Measurements from ENCODE around the gene KCNIP4. TPM values are rescaled to one million over a fixed set of nuclear protein-coding genes. Genes with fewer than 3 reads are reported as not detected.

Gene KCNIP4
- total RNA-seq, 1 donor from 2014 or later: not detected

- H3K27me3 Mint-ChIP-seq: no peaks in the 10 kb centered on the region
- POLR2A ChIA-PET: no interaction called here
- no peaks in the 10 kb centered on the region for H3K4me1 Mint-ChIP-seq
- DNase-seq (no peak), ATAC-seq (ENCODE audit: low read depth) (no peak)
- no peak overlapping the region for H3K27ac Mint-ChIP-seq
- H3K36me3 Mint-ChIP-seq (ENCODE audit: low read depth): no peaks in the 10 kb centered on the region
- H3K9me3 Mint-ChIP-seq: no peaks in the 10 kb centered on the region
- no peak overlapping the region for H3K4me3 Mint-ChIP-seq
- TF ChIP-seq CTCF (IDR thresholded peaks at IDR 0.05): no peak
- CTCF ChIA-PET: no interaction called here
- intact Hi-C loops (cut with micrococcal nuclease): no loop called here
Observed at GRCh38 chr4:20844311-20844710, 1104.3 kb downstream of the KCNIP4 start.

GRCh38 chr4:20840648-20841190, 1107.9 kb downstream of the KCNIP4 start:
- TF ChIP-seq CTCF (IDR thresholded peaks at IDR 0.05): no peak
- POLR2A ChIA-PET: no interaction called here
- Mint-ChIP-seq H3K4me3 (no peak overlapping the region), H3K27ac (no peak overlapping the region), H3K27me3 (no peaks in the 10 kb centered on the region), H3K36me3 (ENCODE audit: low read depth) (no peaks in the 10 kb centered on the region), H3K4me1 (no peaks in the 10 kb centered on the region), H3K9me3 (peaks cover 5% of the 10 kb centered on the region)
- intact Hi-C loops (cut with micrococcal nuclease): no loop called here
- ATAC-seq (ENCODE audit: low read depth): no peak
- no peak for DNase-seq
- CTCF ChIA-PET: no interaction called here

DNA sequence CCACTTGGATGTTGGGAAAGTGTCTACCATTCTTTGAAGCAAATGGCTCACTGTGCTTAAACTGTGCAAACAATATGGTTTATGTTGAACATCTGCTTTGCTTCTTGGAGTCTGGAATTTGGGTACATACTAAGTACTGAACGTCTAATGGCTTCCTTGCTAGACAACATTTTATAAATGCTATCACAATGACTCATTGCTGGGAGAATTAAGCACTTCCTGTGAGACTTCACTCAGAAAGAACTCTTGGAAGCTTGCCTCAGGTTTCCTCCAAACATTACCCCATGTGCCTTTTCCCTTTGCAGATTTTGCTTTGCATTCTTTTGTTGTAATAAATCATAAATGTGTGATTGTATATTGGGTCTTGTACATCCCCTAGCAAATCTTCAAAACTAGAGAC, 1108.6 kb downstream of the KCNIP4 start:
- Mint-ChIP-seq H3K27me3 (no peaks in the 10 kb centered on the region), H3K4me3 (no peak overlapping the region), H3K36me3 (ENCODE audit: low read depth) (no peaks in the 10 kb centered on the region), H3K9me3 (peaks cover 5% of the 10 kb centered on the region), H3K27ac (no peak overlapping the region), H3K4me1 (no peaks in the 10 kb centered on the region)
- DNase-seq (no peak), ATAC-seq (ENCODE audit: low read depth) (no peak)
- TF ChIP-seq CTCF (IDR thresholded peaks at IDR 0.05): no peak
- ChIA-PET CTCF (no interaction called here), POLR2A (no interaction called here)
- intact Hi-C loops (cut with micrococcal nuclease): no loop called here

DNA sequence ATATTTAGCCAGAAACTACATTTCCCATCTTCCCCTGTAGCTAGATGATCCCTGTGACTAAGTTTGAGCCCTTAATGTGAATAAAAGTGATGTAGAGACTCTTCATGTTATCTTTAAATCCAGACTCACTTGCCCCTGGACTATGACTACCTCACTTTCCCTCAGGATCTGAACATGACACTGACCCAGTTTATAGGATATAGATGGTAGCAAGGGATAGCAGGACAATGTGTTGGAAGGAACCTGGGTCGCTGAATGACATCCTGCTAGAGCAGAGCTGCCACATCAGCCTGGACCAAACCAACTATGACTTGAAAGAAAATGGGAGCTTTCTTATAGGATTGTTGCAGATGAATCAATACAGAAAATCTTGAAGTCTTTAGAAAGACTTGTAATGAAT, 1110.1 kb downstream of the KCNIP4 start:
- Mint-ChIP-seq H3K27ac (no peak overlapping the region), H3K27me3 (no peaks in the 10 kb centered on the region), H3K36me3 (ENCODE audit: low read depth) (no peaks in the 10 kb centered on the region), H3K4me1 (no peaks in the 10 kb centered on the region), H3K4me3 (no peak overlapping the region), H3K9me3 (peaks cover 5% of the 10 kb centered on the region)
- ATAC-seq (ENCODE audit: low read depth) (no peak), DNase-seq (no peak)
- ChIA-PET CTCF (no interaction called here), POLR2A (no interaction called here)
- intact Hi-C loops (cut with micrococcal nuclease): no loop called here
- TF ChIP-seq CTCF (IDR thresholded peaks at IDR 0.05): no peak

DNA sequence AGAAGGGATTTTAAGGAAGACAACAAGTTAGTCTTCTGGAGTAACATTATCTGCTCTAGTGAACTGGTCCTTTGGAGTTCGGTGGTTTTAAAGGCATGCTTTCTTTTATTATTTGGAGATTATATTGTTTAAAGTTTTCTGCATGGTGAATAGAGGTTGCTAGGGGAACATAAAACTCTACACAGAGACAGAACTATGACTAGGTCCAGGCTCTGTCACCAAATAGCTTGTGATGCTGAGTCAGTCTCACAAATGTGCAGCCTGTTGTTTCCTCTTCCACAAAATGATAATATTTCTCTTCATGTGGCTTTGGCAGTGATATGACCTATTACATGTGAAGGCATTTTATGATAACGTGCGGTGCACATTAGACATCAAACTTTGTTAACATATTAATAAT, 1115.7 kb downstream of the KCNIP4 start:
- ChIA-PET POLR2A (no interaction called here), CTCF (no interaction called here)
- DNase-seq: no peak
- no peak for TF ChIP-seq CTCF (IDR thresholded peaks at IDR 0.05)
- Mint-ChIP-seq H3K4me1 (no peaks in the 10 kb centered on the region), H3K27ac (no peak overlapping the region), H3K4me3 (no peak overlapping the region), H3K9me3 (peaks cover 2% of the 10 kb centered on the region), H3K36me3 (ENCODE audit: low read depth) (no peaks in the 10 kb centered on the region), H3K27me3 (no peaks in the 10 kb centered on the region)
- intact Hi-C loops (cut with micrococcal nuclease): no loop called here
- no peak for ATAC-seq (ENCODE audit: low read depth)
